Thyroid gland (tissue), 4 donors: ENCODE measurements around the gene GLP1R. TPM values are rescaled to one million over a fixed set of nuclear protein-coding genes. Genes with fewer than 3 reads are reported as not detected.

Experiments
- DNase-seq, 2 donors: peaks; one replicate each; pipeline ENCODE4 v3.0.0-alpha.2; 2019
- H3K27ac ChIP-seq, 3 donors: fragments of 200-600 bp; sonication (generic); 1 replicate in 2 of 3; 2 replicates in 1 of 3; pipeline ENCODE4 v1.5.1; 2016 to 2019; ENCODE audit warnings: mild to moderate bottlenecking in 1 of 3, moderate library complexity in 1 of 3
- H3K27me3 ChIP-seq: fragments of 200-600 bp; sonication (generic); one replicate; pipeline ENCODE4 v1.5.1; 2019
- H3K36me3 ChIP-seq, 2 donors: fragments of 200-600 bp; sonication (generic); one replicate each; pipeline ENCODE4 v1.5.1; 2016 to 2019
- H3K4me1 ChIP-seq, 2 donors: fragments of 200-600 bp; sonication (generic); one replicate each; pipeline ENCODE4 v1.5.1; 2017 to 2019
- H3K4me3 ChIP-seq, 3 donors: fragments of 200-600 bp; sonication (generic); replicated peaks in 1 of 3; 1 replicate in 2 of 3; 2 replicates in 1 of 3; pipeline ENCODE4 v1.5.1; 2016; ENCODE audit warnings: mild to moderate bottlenecking in 1 of 3
- H3K9me3 ChIP-seq: fragments of 200-600 bp; sonication (generic); one replicate; pipeline ENCODE4 v1.5.1; 2017
- CTCF ChIP-seq, 6 experiments: fragments of 200-600 bp in 3 of 6; fragments of 450-650 bp in 3 of 6; sonication (generic) in 3 of 6; IDR thresholded peaks; one replicate each; pipeline ENCODE4 v1.5.1; 2016 to 2019; ENCODE audit warnings: antibody characterized with exemption in 6 of 6, mild to moderate bottlenecking in 2 of 6, inconsistent platforms in 1 of 6, moderate library complexity in 1 of 6
- POLR2A ChIP-seq, 2 donors: fragments of 450-650 bp; IDR thresholded peaks; one replicate each; pipeline ENCODE4 v1.6.1; 2017; ENCODE audit warnings: antibody characterized with exemption in 2 of 2, mild to moderate bottlenecking in 2 of 2, moderate library complexity in 1 of 2
- WGBS, 2 donors: methylation state at CpG; one replicate each; pipeline ENCODE4 v1.1.5; 2017; 5-methylcytosine and 5-hydroxymethylcytosine counted together
- intact Hi-C: fragments of 100-400 bp; cut with DNase I; formaldehyde crosslinking; loops from one replicate; pipeline ENCODE4 v1.15.1; 2023
- total RNA-seq, 4 donors: library from RNA; depleted of rRNA; stranded (reverse); fragments of >200 nt; gene quantifications; one replicate each; pipeline ENCODE4 v1.2.3, GENCODE V29; 2016

The GLP1R gene
- total RNA-seq, 4 donors from 2014 or later, result 0.13 to 0.45 (median 0.18) TPM

- Histone ChIP-seq H3K36me3 (no peaks in the 10 kb centered on the region), H3K9me3 (no peaks in the 10 kb centered on the region), H3K4me1 (no peaks in the 10 kb centered on the region), H3K4me3 (no peak overlapping the region), H3K27me3 (no peaks in the 10 kb centered on the region), H3K27ac (no peak overlapping the region)
- TF ChIP-seq CTCF (IDR thresholded peaks at IDR 0.05), result no peak
- TF ChIP-seq POLR2A (IDR thresholded peaks at IDR 0.05), result no peak
- no peak for DNase-seq
- WGBS, 2 donors, result 68 to 84% methylated on average over 4 of the region's 4 CpGs
- intact Hi-C loops, result no loop called here
Observed at GRCh38 chr6:39017547-39017880, 31.1 kb upstream of the GLP1R start.

GRCh38 chr6:39018103-39018502, 30.5 kb upstream of the GLP1R start:
- intact Hi-C loops, result no loop called here
- Histone ChIP-seq H3K4me3 (no peak overlapping the region), H3K27me3 (no peaks in the 10 kb centered on the region), H3K4me1 (no peaks in the 10 kb centered on the region), H3K27ac (no peak overlapping the region), H3K9me3 (no peaks in the 10 kb centered on the region), H3K36me3 (no peaks in the 10 kb centered on the region)
- TF ChIP-seq CTCF (IDR thresholded peaks at IDR 0.05), result no peak
- TF ChIP-seq POLR2A (IDR thresholded peaks at IDR 0.05), result no peak
- 41 to 44% methylated on average over 5 of the region's 5 CpGs for WGBS, 2 donors
- no peak for DNase-seq

DNA sequence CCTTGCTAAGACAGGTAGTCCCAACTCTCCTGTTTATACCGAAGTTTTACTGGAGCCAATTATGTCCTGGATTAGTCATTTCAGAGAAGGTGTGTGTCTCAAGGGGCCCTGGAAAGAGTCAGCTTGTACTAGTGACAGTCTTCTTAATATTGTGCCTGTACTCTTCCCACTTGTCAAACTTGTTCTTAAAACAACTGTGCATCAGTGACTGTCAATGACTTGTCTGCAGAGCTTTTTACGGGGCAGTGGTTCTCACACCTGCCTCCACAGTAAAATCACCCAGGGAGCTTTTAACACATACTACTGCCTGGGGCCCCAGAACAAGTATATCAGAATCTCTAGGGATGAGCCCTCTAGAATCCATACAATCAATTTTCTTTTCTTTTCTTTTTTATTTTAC, 28.4 kb upstream of the GLP1R start:
- Histone ChIP-seq H3K27ac (no peak overlapping the region), H3K9me3 (no peaks in the 10 kb centered on the region), H3K27me3 (no peaks in the 10 kb centered on the region), H3K4me3 (no peak overlapping the region), H3K4me1 (no peaks in the 10 kb centered on the region), H3K36me3 (no peaks in the 10 kb centered on the region)
- TF ChIP-seq POLR2A (IDR thresholded peaks at IDR 0.05) (no peak), CTCF (IDR thresholded peaks at IDR 0.05) (no peak)
- no peak for DNase-seq
- 40 to 49% methylated on average over 2 of the region's 2 CpGs for WGBS, 2 donors
- intact Hi-C loops, result no loop called here

DNA sequence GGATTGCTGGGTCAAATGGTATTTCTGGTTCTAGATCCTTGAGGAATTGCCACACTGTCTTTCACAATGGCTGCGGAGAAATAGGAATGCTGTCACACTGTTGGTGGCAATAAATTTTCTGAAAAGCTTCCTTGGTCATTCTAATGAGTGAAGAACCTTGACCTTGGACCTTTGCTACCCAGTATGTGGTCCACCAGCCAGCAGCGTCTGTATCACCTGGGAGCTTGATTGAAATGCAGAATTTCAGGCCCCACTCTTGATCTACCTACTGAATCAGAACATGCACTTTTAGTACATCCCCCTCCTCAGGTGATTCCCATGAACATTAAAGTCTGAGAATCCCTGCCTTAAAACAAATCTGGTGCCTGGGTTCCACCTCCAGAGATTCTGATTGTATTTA, 27.5 kb upstream of the GLP1R start:
- Histone ChIP-seq H3K9me3 (no peaks in the 10 kb centered on the region), H3K4me3 (no peak overlapping the region), H3K36me3 (no peaks in the 10 kb centered on the region), H3K27me3 (no peaks in the 10 kb centered on the region), H3K4me1 (no peaks in the 10 kb centered on the region), H3K27ac (no peak overlapping the region)
- 94% methylated on average over 2 of the region's 2 CpGs for WGBS, 2 donors
- TF ChIP-seq CTCF (IDR thresholded peaks at IDR 0.05), result no peak
- TF ChIP-seq POLR2A (IDR thresholded peaks at IDR 0.05), result no peak
- DNase-seq, result no peak
- intact Hi-C loops, result no loop called here

DNA sequence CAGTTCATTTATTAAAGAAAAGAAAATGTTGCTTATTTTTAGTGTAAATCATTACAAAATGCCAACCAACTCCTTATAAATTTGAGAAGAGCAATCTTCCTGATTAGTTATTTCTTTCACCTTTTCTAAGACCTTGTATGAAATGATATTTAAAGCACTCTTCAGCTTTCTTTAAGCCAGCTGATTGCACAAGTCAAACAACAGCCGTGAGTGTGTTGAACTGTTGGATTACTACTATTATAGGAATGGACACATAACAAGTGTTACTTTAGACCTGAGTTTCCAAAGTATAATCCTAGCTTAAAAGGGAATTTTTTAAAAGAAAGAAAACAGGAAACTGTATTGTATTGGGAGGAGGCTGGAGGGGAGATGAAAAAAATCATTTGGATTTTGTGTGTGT, 26.8 kb upstream of the GLP1R start:
- no peaks in the 10 kb centered on the region for H3K9me3 ChIP-seq
- 71 to 74% methylated on average over 1 of the region's 1 CpG for WGBS, 2 donors
- intact Hi-C loops, result no loop called here
- H3K27ac ChIP-seq, result no peak overlapping the region
- no peak overlapping the region for H3K4me3 ChIP-seq
- H3K4me1 ChIP-seq, result no peaks in the 10 kb centered on the region
- no peak for DNase-seq
- TF ChIP-seq POLR2A (IDR thresholded peaks at IDR 0.05) (no peak), CTCF (IDR thresholded peaks at IDR 0.05) (no peak)
- no peaks in the 10 kb centered on the region for H3K27me3 ChIP-seq
- no peaks in the 10 kb centered on the region for H3K36me3 ChIP-seq
